HG03045 (cell line): ENCODE data around the gene TAS2R41.

Experiments used
- ATAC-seq: cut with Tn5 transposase; IDR thresholded peaks from one replicate; pipeline ENCODE4 v1.9.1; 2021; ENCODE audit warnings: mild to moderate bottlenecking, moderate library complexity; ENCODE audit not compliant: unreplicated experiment

The TAS2R41 gene

GRCh38 chr7:143492799-143493739, 15.4 kb downstream of the TAS2R41 start:
- ATAC-seq = no peak

DNA sequence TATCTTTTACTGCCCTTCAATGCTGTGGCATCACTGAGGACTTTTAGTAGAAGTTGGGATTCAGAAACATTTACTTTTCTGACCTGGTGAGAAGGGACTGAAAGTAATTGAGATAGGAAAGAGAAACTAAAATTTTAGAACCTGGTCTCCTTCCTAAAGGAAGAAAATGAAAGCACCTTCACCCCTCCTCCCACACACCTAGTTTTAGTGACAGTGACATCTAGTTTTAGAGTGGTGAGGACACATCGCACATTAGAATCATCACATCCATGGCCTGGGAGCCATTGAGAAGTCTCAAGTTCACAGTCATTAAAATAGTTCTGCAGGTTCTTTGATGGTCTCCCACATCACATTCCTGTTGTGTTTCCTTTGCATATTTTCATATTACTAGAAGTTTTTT, 16.1 kb downstream of the TAS2R41 start:
- no peak for ATAC-seq

DNA sequence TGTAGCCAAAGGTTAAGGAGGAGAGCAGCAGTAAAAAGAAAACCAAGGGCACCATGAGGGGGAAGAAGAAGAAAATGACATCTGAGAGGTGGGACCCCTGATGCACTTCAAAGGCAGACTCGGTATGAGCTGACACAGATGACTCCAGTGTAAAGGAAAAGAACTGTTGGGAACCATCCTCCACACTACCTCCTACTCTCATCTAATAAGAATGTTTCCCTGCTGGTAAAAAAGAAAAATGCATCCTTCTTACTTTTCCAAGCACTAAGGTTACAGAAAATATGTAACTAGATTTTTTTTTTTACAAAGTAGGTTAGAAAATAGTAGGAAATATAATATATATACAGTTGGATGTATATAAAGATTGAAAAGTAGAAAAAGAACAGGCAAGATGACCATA, 16.9 kb downstream of the TAS2R41 start:
- ATAC-seq = no peak

DNA sequence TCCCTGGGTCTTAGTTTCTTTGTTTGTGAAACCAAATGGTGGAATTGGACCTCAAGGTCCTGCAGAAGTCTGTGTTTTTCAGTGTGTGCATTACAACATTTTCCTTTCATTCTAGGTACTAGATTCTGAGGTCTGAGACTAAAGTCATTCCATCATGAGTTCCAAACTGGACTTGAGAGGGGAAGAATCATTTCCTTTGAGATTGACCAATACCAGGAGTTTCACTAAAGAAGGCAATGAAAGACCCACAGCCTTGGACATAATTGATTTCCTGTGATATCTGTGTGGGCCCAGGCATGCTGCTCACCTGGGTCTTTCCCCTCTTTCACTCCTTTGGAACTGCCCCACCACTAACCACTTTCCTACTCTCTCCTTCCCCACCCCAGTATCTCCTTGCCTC, 18.2 kb downstream of the TAS2R41 start:
- ATAC-seq = no peak

GRCh38 chr7:143496263-143496662, 18.6 kb downstream of the TAS2R41 start:
- ATAC-seq = no peak

DNA sequence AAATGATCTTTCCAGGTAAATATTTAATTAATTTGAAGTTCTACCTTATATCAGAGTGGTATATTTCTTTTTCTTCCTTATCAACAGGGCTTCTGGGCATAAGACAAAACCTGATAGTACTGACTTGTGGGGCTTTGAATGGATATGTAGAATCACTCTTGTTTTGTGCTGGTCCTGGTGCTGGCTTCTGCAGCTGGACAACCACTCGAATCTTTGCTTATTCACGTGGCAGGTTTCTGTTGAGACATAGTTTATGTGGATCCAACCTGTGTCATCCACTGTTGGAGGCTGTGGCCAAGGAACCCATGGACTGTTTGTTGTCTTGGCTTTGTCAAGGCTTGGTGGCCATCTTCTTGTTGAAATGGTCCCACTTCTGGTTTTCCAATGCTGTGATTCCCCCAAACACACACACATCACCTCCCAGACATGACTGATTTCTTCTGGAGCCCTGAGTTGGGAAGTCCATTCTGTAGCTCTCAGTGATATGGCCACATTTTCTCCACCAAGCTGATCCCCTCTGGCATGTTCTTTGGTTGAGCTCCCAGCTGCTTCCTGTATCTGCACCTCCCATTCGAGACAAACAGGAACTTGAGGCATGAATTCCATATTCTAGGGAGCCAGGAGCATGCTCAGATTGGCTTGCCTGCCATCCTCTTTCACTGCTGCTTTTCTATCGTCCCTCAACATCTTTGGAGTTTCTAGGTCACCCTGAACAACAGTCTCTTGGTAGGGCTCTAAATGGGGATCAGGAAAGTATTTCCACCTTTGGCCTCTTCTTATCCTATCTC, 19.5 kb downstream of the TAS2R41 start:
- no peak for ATAC-seq

GRCh38 chr7:143499246-143499645, 21.6 kb downstream of the TAS2R41 start:
- ATAC-seq = no peak

DNA sequence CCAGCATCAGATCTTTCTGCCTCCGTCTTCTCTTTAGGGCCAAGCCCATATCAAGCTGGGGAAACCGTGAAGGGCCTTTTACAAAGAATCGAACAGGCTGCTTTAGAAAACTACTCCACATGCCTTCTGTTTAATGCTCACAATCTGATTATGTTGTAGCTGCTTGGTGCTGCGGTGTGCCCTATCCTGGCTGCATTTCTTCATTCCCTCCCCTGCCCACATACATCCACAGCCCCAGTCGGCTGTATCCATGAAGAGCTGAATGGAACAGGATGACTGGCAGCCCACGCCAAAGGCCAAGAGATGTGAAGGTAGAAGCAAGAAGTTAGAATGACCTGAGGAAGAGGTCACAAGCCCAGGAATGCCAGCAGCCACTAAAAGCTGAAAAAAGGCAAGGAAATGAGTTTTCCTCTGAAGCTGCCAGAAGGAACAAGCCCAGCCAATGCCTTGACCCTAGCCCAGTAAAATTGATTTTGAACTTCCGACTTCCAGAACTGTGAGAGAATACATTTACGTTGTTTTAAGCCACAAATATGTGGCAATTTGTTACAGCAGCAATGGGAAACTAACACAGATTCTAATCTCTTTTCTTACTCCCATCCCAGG, 22.2 kb downstream of the TAS2R41 start:
- ATAC-seq = no peak

DNA sequence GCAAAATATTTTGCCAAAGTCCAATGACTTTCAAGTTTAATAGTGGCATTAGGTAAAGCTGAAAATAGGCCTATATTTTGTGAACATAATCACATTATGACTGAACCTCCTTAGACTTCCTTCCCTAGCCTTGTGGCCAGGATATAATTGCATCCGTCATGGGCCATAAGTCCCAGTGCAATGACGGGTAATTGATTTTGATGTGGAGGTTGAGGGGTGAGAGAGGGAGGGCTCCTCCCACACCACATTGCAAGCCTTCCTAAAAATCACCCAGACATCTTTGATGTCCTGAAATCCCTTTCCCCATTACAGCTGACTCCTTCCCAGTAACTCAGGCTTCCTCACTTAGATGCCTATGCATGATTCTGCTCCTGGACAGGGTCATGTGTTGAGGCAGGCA, 25.6 kb downstream of the TAS2R41 start:
- ATAC-seq = no peak

GRCh38 chr7:143504215-143504936, 26.7 kb downstream of the TAS2R41 start:
- no peak for ATAC-seq

DNA sequence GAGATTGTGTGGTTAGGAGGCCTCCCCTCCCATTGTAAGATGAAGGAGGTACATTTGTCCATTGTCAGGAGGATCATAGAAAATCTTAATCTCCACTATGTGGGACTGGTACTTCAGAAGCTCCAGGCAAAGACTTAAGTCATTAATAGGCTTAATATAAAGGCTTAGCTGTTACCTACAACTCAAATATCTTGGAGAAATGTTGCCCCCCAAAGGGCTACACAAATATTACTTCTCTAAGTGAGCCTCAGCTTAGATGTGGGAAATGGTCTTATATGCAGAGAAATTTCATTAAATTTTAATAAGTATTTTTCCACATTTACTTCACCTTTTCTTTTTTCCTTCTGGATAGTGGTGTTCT, 27.2 kb downstream of the TAS2R41 start:
- ATAC-seq = no peak

DNA sequence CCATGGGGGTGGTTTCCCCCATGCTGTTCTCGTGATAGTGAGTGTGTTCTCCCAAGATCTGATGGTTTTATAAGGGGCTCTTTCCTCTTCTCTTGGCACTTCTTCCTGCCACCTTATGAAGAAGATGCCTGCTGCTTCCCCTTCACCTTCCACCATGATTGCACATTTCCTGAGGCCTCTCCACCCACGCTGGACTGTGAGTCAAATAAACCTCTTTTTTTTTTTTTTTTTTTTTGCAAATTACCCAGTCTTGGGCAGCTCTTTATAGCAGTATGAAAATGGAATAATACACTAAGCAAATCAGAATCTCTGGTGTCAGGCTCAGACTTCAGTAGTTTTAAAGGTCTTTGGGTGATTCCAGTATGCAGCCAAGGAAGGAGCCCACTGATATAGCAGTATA, 28.2 kb downstream of the TAS2R41 start:
- no peak for ATAC-seq

DNA sequence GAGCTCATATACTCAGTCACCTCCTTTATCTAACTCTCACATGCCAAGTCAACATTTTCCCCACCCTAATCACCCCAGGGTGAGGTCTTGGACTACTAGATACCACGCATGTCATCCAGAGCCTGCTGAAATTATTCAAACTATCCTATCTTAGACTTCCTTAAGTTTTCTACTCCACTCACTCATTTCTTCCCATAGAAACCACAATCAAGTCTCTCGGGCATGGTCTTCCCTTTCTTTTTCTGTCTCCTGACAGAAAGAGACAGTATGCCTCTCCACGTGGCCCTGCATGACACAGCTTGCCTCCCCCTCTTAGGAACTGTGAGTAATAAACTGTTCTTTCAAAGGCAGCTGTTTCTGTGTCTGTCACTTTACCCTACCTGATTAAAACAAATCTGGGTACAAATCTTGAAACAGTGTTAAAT, 29.4 kb downstream of the TAS2R41 start:
- no peak for ATAC-seq

DNA sequence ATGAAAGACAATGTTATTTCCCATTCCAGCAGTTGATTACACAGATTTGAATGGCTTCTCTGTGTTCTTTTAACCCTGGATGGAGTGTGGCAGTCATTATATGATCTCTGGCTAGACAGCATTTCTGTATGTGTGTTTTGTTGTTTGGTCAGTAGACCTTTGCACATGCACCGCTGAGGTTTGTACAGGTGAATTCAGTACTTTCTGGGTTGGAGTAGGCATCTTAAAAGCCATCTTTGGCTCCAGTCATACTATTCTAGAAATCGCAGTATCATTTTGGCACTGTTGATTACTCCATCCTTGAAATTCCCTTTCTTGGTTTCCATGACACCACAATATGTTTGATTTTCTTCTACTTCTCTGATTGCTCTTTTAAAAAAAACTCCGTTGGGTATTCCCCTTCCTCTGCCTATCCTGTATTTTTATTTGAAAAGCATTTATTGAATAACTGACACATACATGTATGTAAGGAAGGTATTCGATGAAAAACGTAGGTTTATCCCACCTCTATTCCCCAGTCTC, 29.9 kb downstream of the TAS2R41 start:
- no peak for ATAC-seq

DNA sequence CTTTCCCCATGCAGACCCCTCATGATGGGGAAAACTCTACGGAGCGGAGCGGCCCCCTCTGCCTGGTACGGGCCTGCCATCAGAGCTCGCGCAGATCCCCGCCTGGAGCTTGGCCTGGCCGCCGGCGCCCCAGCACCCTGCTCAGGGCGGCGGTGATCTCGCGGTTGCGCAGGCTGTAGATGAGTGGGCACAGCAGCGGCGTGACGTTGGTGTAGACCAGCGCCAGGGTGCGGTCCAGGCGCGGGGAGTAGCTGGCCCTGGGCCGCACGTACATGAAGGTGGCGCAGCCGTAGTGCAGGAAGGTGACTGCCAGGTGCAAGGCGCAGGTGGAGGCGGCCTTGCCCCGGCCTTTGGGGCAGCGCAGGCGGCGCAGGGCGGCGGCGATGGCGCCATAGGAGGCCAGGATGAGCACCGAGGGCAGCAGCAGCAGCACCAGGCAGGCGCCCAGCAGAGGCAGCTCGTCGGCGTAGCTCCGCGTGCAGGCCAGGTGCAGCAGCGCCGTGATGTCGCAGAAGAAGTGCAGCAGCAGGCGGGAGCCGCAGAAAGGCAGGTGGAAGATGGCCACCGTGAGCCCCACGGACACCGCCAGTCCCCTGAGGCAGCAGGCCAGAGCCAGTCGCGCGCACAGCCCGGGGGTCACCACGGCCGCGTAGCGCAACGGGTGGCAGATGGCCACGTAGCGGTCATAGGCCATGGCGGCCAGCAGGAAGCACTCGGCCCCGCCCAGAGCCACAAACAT, 33.4 kb downstream of the TAS2R41 start:
- no peak for ATAC-seq

GRCh38 chr7:143511593-143512047, 33.9 kb downstream of the TAS2R41 start:
- ATAC-seq = no peak

DNA sequence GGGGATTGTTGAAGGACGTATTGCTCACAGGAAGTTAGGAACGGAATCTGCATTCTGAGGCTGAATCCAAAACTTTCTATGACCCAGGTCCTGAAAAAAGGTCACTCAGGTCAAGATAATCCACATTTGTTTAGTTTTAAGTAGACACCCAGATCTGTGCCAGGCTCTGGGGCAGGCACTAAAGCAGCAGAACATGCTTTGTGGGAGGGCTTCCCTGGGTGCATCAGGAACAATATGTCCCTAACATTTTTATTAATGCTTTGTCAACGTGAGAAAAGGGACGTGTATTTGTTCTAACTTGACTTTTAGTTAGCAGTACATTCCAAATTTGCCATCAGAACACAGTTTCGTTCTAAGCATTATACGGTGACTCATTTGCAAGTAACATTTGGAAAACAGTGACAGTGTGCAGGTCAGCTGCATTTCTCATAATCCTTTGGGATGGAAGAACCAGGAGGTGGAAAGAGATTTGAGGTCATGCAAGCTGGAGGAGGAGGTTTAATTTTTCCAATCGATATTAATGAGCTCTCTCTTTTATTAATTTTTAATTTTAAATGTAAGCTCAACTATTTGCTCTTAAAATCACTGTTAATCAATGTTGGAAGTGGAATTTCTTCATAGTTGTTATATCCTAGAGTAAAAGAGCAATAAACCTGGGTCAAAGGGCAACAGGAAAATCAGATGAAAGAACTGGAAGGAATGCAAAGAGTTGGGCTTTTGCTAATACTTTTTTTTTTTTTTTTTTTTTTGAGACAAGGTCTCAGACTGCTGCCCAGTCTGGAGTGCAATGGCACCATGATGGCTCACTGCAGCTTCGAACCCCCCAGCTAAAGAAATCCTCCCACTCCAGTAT, 35.0 kb downstream of the TAS2R41 start:
- ATAC-seq = no peak

DNA sequence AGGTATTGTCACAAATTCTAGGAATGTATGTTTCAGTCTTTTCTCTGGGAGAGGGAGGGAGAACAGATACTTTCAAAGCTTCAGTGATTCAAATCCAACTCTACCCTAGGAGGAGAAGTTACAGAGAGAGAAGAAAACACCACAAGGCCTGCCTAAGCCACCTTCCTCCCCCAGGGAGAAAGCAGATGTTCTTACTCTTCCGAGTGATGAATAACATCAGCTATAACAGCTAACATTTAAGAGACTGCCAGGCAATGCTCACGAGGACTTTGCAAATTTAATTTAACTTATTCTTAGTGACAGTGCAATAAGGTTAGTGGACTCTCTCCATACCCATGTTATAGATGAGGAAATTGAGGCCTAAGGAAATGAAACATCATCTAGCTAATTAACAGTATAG, 36.8 kb downstream of the TAS2R41 start:
- no peak for ATAC-seq
